GM19240 (cell line): ENCODE results near the gene FGD5.

ENCODE experiments used
- DNase-seq: peaks from one replicate; pipeline ENCODE4 v3.0.0; 2011; ENCODE audit warnings: low spot score; ENCODE audit not compliant: insufficient read length

Gene FGD5

DNA sequence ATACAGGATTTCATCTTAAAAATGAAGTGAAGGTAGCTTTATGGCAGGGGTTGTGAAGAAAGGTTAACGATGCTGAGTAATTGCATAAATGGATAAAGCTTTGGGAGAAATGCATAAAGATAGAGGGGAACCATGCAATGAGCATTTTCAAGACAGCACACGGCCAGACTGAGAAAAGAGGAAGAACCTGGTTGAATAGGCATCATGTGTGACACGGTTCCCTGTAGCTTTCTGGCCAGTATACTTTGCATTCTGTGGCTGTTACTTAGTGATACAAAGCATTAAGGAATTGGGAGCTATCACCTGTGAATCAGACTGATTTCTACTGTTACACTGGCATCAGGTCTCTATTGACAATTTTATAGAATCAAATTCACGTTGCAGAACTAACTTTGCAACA, 161.9 kb downstream of the FGD5 start:
- no peak for DNase-seq
